AG10803 (cell line): ENCODE measurements around the gene MORF4L2.

Experiments used
- DNase-seq: peaks from one replicate; pipeline ENCODE4 v3.0.0; 2010; ENCODE audit warnings: low read depth
- H3K4me3 ChIP-seq: 2 replicates; pipeline ENCODE4 v1.5.1; 2011; ENCODE audit warnings: mild to moderate bottlenecking, low read length, control low read depth
- TF ChIP-seq, protein P1 (sequence below): conservative IDR thresholded peaks from 2 replicates; pipeline ENCODE4 v1.5.1; 2011; ENCODE audit warnings: mild to moderate bottlenecking, low read length, control low read depth, inconsistent platforms

Gene MORF4L2

DNA sequence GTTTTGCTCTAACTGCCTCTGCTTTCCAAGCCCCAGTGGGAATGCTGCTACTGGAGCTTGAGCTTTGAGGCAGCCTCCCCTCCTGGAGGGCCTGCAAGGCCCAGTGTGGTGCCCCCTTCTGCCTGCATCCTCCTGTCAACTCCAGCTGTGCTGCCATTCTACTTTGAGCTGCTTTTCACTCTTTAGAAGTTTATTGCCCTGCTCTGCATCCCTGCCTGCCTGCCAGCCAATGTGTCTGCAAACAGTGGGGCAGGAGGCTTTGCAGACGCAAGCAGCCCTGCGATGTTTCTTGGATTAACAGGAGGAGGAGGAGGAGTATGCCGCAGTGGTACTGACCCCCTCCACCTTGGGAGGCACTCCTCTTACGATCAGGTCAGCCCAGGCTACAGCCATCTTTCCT, 40.6 kb upstream of the MORF4L2 start:
- H3K4me3 ChIP-seq: no peak overlapping the region
- TF ChIP-seq, protein P1, sequence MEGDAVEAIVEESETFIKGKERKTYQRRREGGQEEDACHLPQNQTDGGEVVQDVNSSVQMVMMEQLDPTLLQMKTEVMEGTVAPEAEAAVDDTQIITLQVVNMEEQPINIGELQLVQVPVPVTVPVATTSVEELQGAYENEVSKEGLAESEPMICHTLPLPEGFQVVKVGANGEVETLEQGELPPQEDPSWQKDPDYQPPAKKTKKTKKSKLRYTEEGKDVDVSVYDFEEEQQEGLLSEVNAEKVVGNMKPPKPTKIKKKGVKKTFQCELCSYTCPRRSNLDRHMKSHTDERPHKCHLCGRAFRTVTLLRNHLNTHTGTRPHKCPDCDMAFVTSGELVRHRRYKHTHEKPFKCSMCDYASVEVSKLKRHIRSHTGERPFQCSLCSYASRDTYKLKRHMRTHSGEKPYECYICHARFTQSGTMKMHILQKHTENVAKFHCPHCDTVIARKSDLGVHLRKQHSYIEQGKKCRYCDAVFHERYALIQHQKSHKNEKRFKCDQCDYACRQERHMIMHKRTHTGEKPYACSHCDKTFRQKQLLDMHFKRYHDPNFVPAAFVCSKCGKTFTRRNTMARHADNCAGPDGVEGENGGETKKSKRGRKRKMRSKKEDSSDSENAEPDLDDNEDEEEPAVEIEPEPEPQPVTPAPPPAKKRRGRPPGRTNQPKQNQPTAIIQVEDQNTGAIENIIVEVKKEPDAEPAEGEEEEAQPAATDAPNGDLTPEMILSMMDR: no peak
- no peak for DNase-seq

DNA sequence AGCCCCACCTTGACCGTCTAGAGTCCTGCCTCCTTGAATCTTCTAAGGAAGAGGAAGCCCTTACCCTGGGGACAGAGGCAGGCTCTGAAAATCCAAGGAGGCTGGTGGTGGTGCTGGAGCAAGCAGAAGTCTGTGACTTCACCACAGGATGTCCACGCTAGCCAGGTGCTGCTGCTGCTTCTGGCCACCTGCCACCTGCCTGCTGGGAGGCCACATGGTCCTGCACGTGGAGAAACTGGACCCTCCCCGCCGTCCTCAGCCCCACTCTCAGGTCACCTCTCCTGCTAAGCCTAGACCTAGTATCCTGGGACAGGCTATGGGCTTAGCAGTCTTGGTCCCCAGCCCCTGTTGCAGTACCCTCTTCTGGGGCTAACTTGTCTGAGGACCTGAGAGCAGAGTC, 40.0 kb upstream of the MORF4L2 start:
- no peak for DNase-seq
- H3K4me3 ChIP-seq: no peak overlapping the region

DNA sequence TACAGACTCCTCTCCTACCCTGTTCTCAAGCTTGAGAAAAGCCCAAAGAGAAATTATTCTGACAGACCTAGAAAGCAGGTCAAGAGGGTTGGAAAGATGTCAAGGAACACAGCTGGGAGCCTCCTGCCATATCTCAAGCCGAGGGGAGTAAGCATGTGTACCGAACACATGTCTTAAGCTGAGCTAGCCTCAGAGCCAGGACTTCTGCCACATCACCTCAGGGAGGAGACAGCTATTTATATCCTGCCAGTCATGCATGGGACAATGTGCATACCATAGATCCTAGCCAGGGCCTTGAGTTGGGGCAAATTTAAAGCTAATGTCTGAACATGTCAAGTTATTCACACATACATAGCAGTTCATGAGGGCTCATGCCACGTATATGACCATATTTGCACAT, 36.0 kb upstream of the MORF4L2 start:
- peak; percentile 67 for DNase-seq
- TF ChIP-seq, protein P1: no peak
- H3K4me3 ChIP-seq: no peak overlapping the region

More for the DNA sequence above, 40.0 kb upstream of the MORF4L2 start:
- TF ChIP-seq, protein P1: no peak

GRCh38 chrX:103718120-103718519, 31.6 kb upstream of the MORF4L2 start:
- no peak for DNase-seq
- TF ChIP-seq, protein P1: no peak
- no peak overlapping the region for H3K4me3 ChIP-seq

- DNase-seq: peak; percentile 89
- H3K4me3 ChIP-seq: no peak overlapping the region
- TF ChIP-seq, protein P1: no peak
These were observed 30.5 kb upstream of the MORF4L2 start for GRCh38 chrX:103716962-103717361.

GRCh38 chrX:103710609-103711008, 24.1 kb upstream of the MORF4L2 start, which contains the start of gene TMEM31:
Gene TMEM31 (plus strand): TSS chrX:103710909. CDS start chrX:103712259, 1,350 bp downstream.
- TF ChIP-seq, protein P1: no peak
- no peak for DNase-seq
- H3K4me3 ChIP-seq: no peak within 1 kb of the TSS

DNA sequence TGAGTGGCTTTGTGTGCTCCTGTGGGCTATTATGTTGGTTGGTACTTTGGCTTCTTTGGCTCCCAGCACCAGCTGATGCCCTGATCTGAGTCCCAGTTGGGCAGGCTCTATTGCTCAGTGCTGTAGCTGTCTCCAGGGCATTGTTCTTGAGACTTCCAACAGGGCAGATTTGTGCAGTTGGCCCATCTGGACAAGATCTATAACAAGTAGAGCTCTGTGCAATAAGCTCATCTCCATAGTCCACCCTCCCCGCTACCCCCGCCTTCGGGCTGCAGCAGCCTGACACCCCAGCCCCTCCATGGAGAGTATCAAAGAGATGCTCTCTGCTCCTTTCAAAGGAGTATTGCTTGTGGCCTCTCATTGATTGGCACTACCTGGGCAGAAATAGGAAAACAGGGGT, 18.4 kb upstream of the MORF4L2 start:
- TF ChIP-seq, protein P1: no peak
- DNase-seq: no peak
- H3K4me3 ChIP-seq: no peak overlapping the region
